Measurements from ENCODE around the gene ADAM8.

ADAM8 gene

GRCh38 chr10:133281084-133281483 is 4.4 kb upstream of the ADAM8 start:
- no peak for FAIRE-seq

GRCh38 chr10:133280391-133281059 is 3.9 kb upstream of the ADAM8 start:
- no peak for FAIRE-seq

- FAIRE-seq, result no peak
These were observed 2.9 kb upstream of the ADAM8 start for GRCh38 chr10:133279326-133280226.

- FAIRE-seq, result no peak
These were observed 2.1 kb upstream of the ADAM8 start for GRCh38 chr10:133278577-133279265.

- no peak for FAIRE-seq
These were observed 1.4 kb upstream of the ADAM8 start for GRCh38 chr10:133277993-133278576.

- no peak for FAIRE-seq
These were observed 767 bp upstream of the ADAM8 start for GRCh38 chr10:133277277-133277992.

GRCh38 chr10:133276100-133276434 is 601 bp downstream of the ADAM8 start:
- FAIRE-seq, result no peak

GRCh38 chr10:133275684-133276092 is 980 bp downstream of the ADAM8 start:
- no peak for FAIRE-seq

- FAIRE-seq, result no peak
These were observed 1.7 kb downstream of the ADAM8 start for GRCh38 chr10:133274751-133275683.

GRCh38 chr10:133273534-133274143 is 3.0 kb downstream of the ADAM8 start:
- FAIRE-seq, result no peak

- FAIRE-seq, result no peak
These were observed 3.7 kb downstream of the ADAM8 start for GRCh38 chr10:133272964-133273420.

GRCh38 chr10:133272301-133272963 is 4.2 kb downstream of the ADAM8 start:
- no peak for FAIRE-seq

- no peak for FAIRE-seq
These were observed 5.0 kb downstream of the ADAM8 start for GRCh38 chr10:133271521-133272300.

- no peak for FAIRE-seq
These were observed 5.8 kb downstream of the ADAM8 start for GRCh38 chr10:133270773-133271297.

GRCh38 chr10:133270204-133270603 is 6.5 kb downstream of the ADAM8 start:
- no peak for FAIRE-seq

- no peak for FAIRE-seq
These were observed 7.3 kb downstream of the ADAM8 start for GRCh38 chr10:133269367-133269766.

- no peak for FAIRE-seq
These were observed 8.1 kb downstream of the ADAM8 start for GRCh38 chr10:133268532-133268931.

GRCh38 chr10:133267829-133268228 is 8.8 kb downstream of the ADAM8 start:
- no peak for FAIRE-seq

- FAIRE-seq, result no peak
These were observed 9.4 kb downstream of the ADAM8 start for GRCh38 chr10:133267293-133267692.

Data from endometrium (tissue), 2 donors.